Measurements from ENCODE around the gene DCTPP1.

Gene DCTPP1

DNA sequence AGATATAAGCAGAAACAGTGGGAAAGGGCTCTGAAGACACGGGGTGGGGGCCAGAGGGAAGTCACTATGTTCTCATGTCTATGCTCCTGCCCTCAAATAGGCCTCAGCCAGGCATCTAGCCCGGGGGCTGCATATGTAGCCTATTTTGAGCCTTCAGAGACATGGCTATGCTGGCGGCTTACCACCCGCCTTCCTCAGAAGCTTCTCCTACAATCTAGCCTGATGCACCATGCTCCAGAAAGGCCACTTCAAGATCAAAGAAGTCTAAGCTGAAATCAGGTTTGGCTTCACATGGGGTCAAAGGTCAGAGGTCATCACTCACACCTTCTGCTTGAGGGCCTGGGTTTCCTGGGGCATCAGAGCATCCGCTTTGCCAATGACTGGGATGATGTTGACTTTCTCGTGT, 49.0 kb downstream of the DCTPP1 start:
- no peak for DNase-seq

DNA sequence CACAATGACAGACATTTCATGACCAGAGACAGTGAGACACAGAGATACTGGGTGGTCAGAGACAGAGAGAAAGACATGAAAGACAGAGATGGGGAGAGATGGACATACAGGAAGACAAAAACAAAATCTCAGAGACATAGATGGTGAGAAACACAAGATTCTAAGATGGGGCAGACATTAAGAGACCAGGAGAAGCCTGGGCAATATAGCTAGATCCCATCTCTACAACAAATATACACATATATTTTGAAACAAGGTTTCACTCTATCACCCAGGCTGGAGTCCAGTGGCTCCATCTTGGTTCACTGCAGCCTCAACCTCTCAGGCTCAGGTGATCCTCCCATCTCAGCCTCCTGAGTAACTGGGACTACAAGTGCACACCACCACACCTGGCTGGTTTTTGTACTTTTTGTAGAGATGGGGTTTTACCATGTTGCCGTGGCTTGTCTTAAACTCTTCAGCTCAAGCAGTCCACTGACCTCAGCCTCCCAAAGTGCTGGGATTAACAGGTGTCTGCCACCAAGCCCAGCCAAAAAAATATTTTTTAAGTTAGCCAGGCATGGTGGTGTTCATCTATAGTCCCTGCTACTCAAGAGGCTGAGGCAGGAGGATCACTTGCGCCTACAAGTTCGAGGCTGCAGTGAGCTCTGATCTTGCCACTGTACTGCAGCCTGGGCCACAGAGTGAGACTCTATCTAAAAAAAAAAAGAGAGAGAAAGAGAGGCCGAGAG, 49.6 kb downstream of the DCTPP1 start:
- no peak for DNase-seq

DNA sequence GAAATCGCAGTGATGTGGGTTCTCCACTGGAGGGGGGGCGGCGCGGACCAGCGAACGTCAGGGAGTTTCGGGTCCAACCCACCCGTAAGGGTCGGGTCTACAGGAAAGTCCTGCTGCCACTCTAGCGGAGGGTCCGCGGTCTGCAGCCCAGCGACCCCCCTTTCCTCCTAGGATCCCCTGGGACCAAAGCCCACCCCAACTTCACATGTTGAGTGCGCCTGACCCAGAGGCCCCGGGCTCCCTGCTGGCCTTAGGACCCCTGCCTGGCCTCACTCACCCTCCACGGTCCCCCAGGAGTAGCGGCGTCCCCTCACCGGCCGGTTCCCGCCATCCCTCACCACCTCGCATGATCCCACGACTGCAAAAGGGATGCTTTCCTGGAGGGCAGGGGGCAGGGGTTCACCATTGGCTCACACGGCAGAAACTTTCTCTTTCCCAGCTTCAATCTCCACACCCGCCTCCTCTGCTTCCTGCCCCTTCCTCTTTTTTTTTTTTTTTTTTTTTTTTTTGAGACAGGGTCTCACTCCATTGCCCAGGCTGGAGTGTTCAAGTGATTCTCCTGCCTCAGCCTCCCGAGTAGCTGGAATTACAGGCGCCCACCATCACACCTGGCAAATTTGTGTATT, 50.6 kb downstream of the DCTPP1 start:
- DNase-seq, result no peak

DNA sequence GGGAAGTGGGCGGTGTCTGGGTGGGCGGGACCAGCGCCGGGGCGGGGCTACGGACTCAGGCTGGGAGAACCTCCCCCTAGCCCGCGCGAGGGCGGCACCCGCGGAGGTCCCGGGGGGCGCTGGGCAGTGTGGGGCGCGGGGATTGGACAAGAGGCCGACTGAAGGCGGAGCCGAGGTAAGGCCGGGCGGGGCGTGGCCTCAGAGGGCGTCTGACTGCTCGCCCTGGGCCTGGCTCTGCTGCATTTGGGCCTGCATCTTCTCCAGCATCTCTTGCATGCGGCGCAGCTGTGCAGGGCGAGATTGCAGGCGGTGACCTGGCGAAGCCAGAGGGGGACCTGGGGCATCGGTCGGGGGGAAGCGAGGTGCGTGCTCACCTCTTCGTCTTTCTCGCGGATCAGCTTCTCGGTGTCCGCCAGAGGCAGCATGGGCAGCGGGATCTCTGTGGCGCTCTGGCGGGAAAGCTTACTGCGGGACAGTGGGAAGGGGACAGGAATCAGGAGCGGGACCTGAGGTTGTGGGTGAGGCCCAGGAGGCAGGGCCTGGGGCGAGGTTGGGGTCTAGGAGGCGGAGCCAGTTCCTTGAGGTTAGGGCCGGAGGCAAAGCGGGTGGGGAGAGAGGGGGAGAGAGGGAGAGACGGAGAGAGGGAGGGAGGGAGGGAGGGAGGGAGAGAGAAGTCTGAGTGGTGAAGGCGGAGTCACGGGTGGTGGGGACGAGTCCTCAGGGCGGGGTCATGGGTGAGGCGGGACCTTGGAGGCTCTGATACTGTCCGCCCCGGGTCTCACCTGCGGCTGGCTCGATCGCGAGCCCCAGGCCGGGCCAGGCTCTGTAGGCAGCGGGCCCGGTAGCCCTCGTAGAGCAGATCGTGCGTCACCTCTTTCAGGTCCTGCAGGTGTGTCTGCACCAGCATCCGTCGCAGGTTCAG, 51.3 kb downstream of the DCTPP1 start:
- DNase-seq, result peak; percentile 99 to 100 (median 99)

DNA sequence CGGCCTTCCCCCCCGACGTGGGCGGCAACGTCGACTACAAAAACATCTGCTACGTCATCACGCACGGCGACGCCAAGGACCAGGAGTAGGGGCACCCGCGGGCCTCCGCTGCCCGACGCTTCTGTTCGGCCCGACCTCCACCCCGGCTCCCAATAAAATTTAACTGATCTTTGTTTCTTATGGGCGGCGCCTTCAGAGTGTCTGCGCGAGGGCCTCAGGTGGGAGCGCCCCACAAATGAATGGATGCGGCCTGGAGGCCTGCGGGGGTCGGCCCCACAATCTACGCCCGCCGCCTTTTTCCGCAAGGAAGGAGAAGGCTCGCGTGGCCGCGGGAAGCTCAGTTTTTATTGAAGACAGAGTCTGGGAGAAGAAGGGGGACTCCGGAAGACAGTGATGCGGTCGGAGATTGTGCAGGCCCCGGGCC, 52.0 kb downstream of the DCTPP1 start:
- peak; percentile 85 to 97 (median 91) for DNase-seq

DNA sequence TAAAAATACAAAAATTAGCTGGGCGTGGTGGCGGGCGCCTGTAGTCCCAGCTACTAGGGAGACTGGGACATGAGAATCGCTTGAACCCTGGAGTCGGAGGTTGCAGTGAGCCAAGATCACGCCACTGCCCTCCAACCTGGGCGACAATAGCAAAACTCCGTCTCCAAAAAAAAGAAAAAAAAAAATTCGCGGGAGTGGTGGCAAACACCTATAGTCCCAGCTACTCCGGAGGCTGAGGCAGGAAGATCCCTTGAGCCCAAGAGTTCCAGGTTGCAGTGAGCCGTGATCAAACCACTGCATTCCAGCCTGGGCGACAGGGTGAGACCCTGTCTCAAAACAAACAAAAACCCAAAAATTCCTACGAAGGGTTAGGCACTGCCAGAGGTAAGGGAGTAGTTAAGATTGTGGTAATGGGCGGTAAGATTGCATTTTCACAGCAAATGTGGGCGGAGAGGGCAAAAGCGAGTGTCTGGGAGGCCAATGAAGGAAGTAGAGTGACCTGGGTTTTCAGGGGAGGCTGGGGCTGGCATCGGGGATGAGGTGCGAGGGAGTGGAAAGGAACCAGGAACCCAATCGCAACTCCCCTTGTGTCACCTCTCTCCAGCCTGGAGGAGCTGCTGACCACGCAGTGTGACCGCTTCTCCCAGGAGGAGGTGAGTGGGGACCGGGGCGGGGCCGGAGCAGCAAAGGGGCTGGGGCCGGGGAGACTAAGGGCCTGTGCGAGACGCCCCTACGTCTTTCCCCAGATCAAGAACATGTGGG, 52.6 kb downstream of the DCTPP1 start:
- DNase-seq, result no peak

DNA sequence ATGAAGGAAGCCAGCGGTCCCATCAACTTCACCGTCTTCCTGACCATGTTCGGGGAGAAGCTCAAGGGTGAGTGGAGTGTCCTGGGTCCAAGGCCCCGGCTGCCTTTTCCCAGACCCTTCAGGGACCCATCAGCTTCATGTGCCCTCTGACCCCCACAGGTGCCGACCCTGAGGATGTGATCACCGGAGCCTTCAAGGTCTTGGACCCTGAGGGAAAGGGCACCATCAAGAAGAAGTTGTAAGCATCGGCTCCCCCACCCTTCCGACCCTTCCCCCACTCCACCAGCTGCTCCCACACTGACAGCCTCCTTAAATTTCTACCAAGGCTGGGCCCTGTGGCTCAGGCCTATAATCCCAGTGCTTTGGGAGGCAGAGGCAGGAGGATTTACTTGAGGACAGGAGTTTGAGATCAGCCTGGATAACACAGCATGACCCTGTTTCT, 53.3 kb downstream of the DCTPP1 start:
- DNase-seq, result no peak

DNA sequence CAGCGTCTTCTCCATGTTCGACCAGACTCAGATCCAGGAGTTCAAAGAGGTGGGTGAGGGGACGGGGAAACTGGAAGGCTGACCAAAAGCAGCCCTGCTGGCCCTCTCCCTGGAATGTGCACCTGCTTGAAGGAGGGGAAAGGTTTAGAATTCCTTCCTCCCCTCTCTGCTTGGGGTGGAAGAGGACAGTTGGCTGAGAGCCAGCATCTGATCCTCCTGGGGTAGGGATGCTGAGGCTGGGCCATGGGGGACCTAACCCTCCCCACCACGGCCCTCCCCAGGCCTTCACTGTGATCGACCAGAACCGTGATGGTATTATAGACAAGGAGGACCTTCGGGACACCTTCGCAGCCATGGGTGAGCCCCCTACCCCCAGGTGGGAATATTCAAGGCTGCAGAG, 54.0 kb downstream of the DCTPP1 start:
- no peak for DNase-seq

DNA sequence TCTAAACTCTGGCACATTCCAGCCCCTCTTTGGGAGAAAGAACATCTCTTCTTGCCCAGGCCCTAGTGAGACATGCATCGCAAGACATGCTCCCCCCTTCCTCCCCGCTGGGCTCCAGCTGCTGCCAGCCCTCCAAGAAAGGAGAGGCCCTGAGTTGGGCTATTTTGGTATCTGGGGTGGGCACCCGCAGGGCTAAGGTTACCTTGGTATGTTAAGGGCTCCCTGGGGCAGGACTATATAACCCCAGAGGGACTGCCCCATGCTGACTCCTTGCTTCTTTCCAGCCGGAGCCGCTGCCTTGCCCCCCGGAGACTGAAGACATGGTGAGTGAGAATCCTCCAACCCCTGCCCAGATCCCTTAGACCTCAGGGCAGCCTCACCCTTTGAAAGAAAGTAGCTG, 55.3 kb downstream of the DCTPP1 start, which contains the start of gene MYL11:
MYL11 (plus strand) TSS at position 265 of the 400 bp plus-strand sequence; CDS start at position 321, 56 bp downstream.
- no peak for DNase-seq
